ENCODE measurements around the gene MGAT4B. TPM values are rescaled to one million over a fixed set of nuclear protein-coding genes. Genes with fewer than 3 reads are reported as not detected.
A peak's percentile ranks its signal among the peaks of the same experiment; 100 is the strongest.

The MGAT4B gene
- total RNA-seq, 1 experiment from 2014 or later, result 148 TPM

DNA sequence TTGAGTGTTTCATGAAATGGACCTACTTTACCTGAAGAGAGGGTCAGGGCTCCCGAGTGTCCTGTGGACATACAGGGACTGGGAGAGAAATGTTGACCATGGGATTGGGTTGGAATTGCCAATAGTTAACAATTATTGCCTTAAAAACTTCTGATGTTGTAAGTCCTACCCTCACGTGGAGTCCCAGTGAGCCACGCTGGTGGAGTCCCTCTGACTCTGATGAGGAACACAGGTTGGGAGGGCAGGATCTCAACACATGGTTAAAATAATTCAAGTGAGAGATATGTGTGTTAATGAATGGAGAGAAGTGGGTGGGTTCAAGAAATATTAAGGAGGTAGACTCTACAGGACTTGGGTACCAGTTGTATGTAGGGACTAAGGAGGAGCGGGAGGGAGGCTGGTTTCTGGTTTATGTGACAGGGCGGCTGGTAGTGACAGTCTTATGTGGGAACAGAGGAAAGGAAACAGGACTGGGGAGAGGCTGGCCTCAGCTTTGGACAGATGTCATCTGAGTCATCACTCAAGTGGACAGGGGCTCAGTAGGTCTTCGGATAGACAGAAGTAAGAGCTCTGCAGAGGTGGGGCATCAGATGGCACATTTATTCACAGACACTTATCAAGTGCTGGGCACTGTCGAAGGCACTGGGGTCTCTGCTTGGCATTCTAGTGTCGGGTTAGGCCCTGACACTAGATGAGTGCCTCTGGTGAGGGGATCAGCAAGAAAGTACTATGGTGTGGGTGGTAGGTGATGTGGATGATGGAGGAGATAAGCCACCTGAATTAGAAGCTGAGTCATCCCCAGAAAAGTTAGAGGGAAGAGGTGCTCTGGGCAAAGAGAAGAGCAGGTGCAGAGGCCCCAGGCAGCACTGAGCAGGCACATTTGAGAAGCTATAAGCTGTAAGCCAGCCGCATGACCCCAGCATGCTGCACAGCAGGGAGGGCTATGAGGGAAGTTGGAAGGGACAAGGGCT lies 46.8 kb downstream of the MGAT4B start:
- ATAC-seq, result no peak
- no peaks in the 10 kb centered on the region for H3K9me2 ChIP-seq (ENCODE audit: insufficient read depth)
- no peak for TF ChIP-seq YY1 (IDR thresholded peaks at IDR 0.05; ENCODE audit: extremely low read depth, insufficient replicate concordance, low read depth, low read length)
- no peak for TF ChIP-seq POLR2A (IDR thresholded peaks at IDR 0.05; ENCODE audit: borderline replicate concordance, extremely low read depth, insufficient read depth, insufficient read length)
- TF ChIP-seq ZNF274 (IDR thresholded peaks at IDR 0.05; ENCODE audit: low read depth, low read length), result no peak
- TF ChIP-seq, protein P1, sequence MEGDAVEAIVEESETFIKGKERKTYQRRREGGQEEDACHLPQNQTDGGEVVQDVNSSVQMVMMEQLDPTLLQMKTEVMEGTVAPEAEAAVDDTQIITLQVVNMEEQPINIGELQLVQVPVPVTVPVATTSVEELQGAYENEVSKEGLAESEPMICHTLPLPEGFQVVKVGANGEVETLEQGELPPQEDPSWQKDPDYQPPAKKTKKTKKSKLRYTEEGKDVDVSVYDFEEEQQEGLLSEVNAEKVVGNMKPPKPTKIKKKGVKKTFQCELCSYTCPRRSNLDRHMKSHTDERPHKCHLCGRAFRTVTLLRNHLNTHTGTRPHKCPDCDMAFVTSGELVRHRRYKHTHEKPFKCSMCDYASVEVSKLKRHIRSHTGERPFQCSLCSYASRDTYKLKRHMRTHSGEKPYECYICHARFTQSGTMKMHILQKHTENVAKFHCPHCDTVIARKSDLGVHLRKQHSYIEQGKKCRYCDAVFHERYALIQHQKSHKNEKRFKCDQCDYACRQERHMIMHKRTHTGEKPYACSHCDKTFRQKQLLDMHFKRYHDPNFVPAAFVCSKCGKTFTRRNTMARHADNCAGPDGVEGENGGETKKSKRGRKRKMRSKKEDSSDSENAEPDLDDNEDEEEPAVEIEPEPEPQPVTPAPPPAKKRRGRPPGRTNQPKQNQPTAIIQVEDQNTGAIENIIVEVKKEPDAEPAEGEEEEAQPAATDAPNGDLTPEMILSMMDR (IDR thresholded peaks at IDR 0.05 in 2 of 3, conservative IDR thresholded peaks at IDR 0.05 in 1 of 3; ENCODE audit: borderline replicate concordance in 1 of 3, insufficient read depth in 1 of 3, low read depth in 2 of 3, low read length in 2 of 3), result no peak
- TF ChIP-seq TCF7L2 (IDR thresholded peaks at IDR 0.05; ENCODE audit: borderline replicate concordance, extremely low read depth, insufficient read depth, insufficient read length), result no peak
- TF ChIP-seq, protein P2, sequence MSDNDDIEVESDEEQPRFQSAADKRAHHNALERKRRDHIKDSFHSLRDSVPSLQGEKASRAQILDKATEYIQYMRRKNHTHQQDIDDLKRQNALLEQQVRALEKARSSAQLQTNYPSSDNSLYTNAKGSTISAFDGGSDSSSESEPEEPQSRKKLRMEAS (IDR thresholded peaks at IDR 0.05), result no peak
- TF ChIP-seq CEBPB (IDR thresholded peaks at IDR 0.05; ENCODE audit: low read depth), result no peak
- TF ChIP-seq ELF1 (IDR thresholded peaks at IDR 0.05; ENCODE audit: borderline replicate concordance, low read depth), result no peak
- no peak for TF ChIP-seq SRF (IDR thresholded peaks at IDR 0.05; ENCODE audit: low read depth)
- no peak for TF ChIP-seq RAD21 (IDR thresholded peaks at IDR 0.05; ENCODE audit: low read depth)
- TF ChIP-seq ZFX (IDR thresholded peaks at IDR 0.05), result no peak
- TF ChIP-seq EZH2phosphoT487 (IDR thresholded peaks at IDR 0.05; ENCODE audit: borderline replicate concordance), result no peak
- TF ChIP-seq, protein P3, sequence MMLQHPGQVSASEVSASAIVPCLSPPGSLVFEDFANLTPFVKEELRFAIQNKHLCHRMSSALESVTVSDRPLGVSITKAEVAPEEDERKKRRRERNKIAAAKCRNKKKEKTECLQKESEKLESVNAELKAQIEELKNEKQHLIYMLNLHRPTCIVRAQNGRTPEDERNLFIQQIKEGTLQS (IDR thresholded peaks at IDR 0.05), result no peak
- TF ChIP-seq JUND (IDR thresholded peaks at IDR 0.05), result no peak
- no peak for TF ChIP-seq POLR2AphosphoS5 (IDR thresholded peaks at IDR 0.05; ENCODE audit: low read depth, low read length)
- no peak for TF ChIP-seq EGR1 (IDR thresholded peaks at IDR 0.05; ENCODE audit: low read depth)
- TF ChIP-seq EZH2 (IDR thresholded peaks at IDR 0.05), result no peak
- TF ChIP-seq FOSL1 (IDR thresholded peaks at IDR 0.05; ENCODE audit: low read depth), result no peak
- BruUV-seq (replicated peaks), result no TSS peak
- H4K20me1 ChIP-seq (ENCODE audit: insufficient read depth), result peaks cover 10% of the 10 kb centered on the region; the same call in 1 of the 2 replicates
- intact Hi-C loops (cut with micrococcal nuclease), result loop anchor here (10.0 kb wide), 1 partner anchor 225 kb away; no protein-coding TSS in a partner anchor
- no peak overlapping the region for H3K9ac ChIP-seq (ENCODE audit: low read length)
- H3K4me1 ChIP-seq (ENCODE audit: control insufficient read depth in 1 of 2, insufficient read depth in 2 of 2, low read length in 2 of 2), result peaks cover 11 to 40% of the 10 kb centered on the region in 2 experiments
- no peak overlapping the region for H3K27ac ChIP-seq (ENCODE audit: low read depth, low read length)
- no peaks in the 10 kb centered on the region for H3K36me3 ChIP-seq (ENCODE audit: control insufficient read depth in 1 of 2, insufficient read depth in 2 of 2, low read length in 2 of 2)
- H3K9me3 ChIP-seq (ENCODE audit: control insufficient read depth in 1 of 2, insufficient read depth in 1 of 2, low read depth in 1 of 2, low read length in 2 of 2), result no peaks in the 10 kb centered on the region
- no peak overlapping the region for H3K4me3 ChIP-seq (replicated peaks in 1 of 2; ENCODE audit: low read depth in 1 of 2, low read length in 2 of 2)
- RAD21 ChIA-PET (ENCODE audit: low non-redundant PET in 1 of 2, low total read pairs in 2 of 2, uncharacterized antibody in 2 of 2, unreplicated experiment in 2 of 2), result no interaction called here
- DNase-seq (ENCODE audit: low read depth, low spot score), result no peak
- H2AFZ ChIP-seq (ENCODE audit: low read depth, low read length, poor library complexity, severe bottlenecking), result no peak overlapping the region
- peaks cover 72% of the 10 kb centered on the region for H3K79me2 ChIP-seq (ENCODE audit: insufficient read depth, low read length)
- CTCF ChIA-PET, result no interaction called here
- H3K4me2 ChIP-seq (ENCODE audit: low read length), result peak overlapping the region; percentile 3; the same call in 1 of the 2 replicates
- POLR2A ChIA-PET, result no interaction called here
- no peaks in the 10 kb centered on the region for H3K27me3 ChIP-seq (ENCODE audit: insufficient read depth, low read length)

Measured in HCT116 (cell line).